ENCODE data around the gene LAMC1.

Gene LAMC1

GRCh38 chr1:183194527-183195141 lies 171.4 kb downstream of the LAMC1 start:
- DNase-seq (ENCODE audit: low read depth): no peak

- DNase-seq (ENCODE audit: low read depth): no peak
These were observed 171.9 kb downstream of the LAMC1 start for GRCh38 chr1:183195142-183195574.
